Neural progenitor cell (in vitro differentiated cells): ENCODE results near the gene DPF3. TPM values are rescaled to one million over a fixed set of nuclear protein-coding genes. Genes with fewer than 3 reads are reported as not detected.

Experiments used
- DNase-seq: peaks from one replicate; pipeline ENCODE4 v3.0.0-alpha.2; 2016; ENCODE audit warnings: low spot score
- H2AFZ ChIP-seq: fragments of 200-600 bp; sonication (generic); replicated peaks from 2 replicates; pipeline ENCODE4 v1.6.1; 2016; ENCODE audit warnings: antibody characterized with exemption
- H3F3A ChIP-seq: fragments of 200-600 bp; sonication (generic); 2 replicates; pipeline ENCODE4 v1.6.1; 2016; ENCODE audit warnings: antibody characterized with exemption, low read depth
- H3K27ac ChIP-seq: fragments of 200-600 bp; sonication (generic); 2 replicates; pipeline ENCODE4 v1.5.1; 2016; ENCODE audit warnings: mild to moderate bottlenecking
- H3K27me3 ChIP-seq: fragments of 200-600 bp; sonication (generic); 2 replicates; pipeline ENCODE4 v1.6.1; 2016; ENCODE audit warnings: mild to moderate bottlenecking, moderate library complexity
- H3K36me3 ChIP-seq: fragments of 200-600 bp; sonication (generic); 2 replicates; pipeline ENCODE4 v1.5.1; 2016
- H3K4me1 ChIP-seq: fragments of 200-600 bp; sonication (generic); 2 replicates; pipeline ENCODE4 v1.6.1; 2016; ENCODE audit warnings: mixed run types
- H3K4me2 ChIP-seq: fragments of 200-600 bp; sonication (generic); 2 replicates; pipeline ENCODE4 v1.6.1; 2016
- H3K4me3 ChIP-seq: fragments of 200-600 bp; sonication (generic); 2 replicates; pipeline ENCODE4 v1.5.1; 2016
- H3K79me2 ChIP-seq: fragments of 200-600 bp; sonication (generic); 2 replicates; pipeline ENCODE4 v1.6.1; 2016; ENCODE audit warnings: low read depth
- H3K9ac ChIP-seq: fragments of 200-600 bp; sonication (generic); 2 replicates; pipeline ENCODE4 v1.6.1; 2016
- H3K9me3 ChIP-seq: fragments of 200-600 bp; sonication (generic); 2 replicates; pipeline ENCODE4 v1.5.1; 2016; ENCODE audit warnings: low read depth
- H4K20me1 ChIP-seq: fragments of 200-600 bp; sonication (generic); 2 replicates; pipeline ENCODE4 v1.6.1; 2016; ENCODE audit warnings: low read depth
- H3K27ac Mint-ChIP-seq: 3 replicates; pipeline ENCODE4 v1.8.0; 2021; ENCODE audit warnings: mixed read lengths
- H3K27me3 Mint-ChIP-seq: 2 replicates; pipeline ENCODE4 v1.8.0; 2022; ENCODE audit warnings: low read depth, mild to moderate bottlenecking, inconsistent platforms, moderate library complexity, mixed read lengths; ENCODE audit not compliant: insufficient read depth
- H3K36me3 Mint-ChIP-seq: 3 replicates; pipeline ENCODE4 v1.8.0; 2021; ENCODE audit warnings: mixed read lengths
- H3K4me1 Mint-ChIP-seq: 3 replicates; pipeline ENCODE4 v1.8.0; 2021; ENCODE audit warnings: mixed read lengths
- H3K4me3 Mint-ChIP-seq: 3 replicates; pipeline ENCODE4 v1.8.0; 2021; ENCODE audit warnings: mild to moderate bottlenecking, moderate library complexity, mixed read lengths
- H3K9me3 Mint-ChIP-seq: 3 replicates; pipeline ENCODE4 v1.8.0; 2020; ENCODE audit warnings: mixed read lengths
- CTCF ChIP-seq: fragments of 200-600 bp; sonication (generic); IDR thresholded peaks from 2 replicates; pipeline ENCODE4 v1.5.1; 2017; ENCODE audit warnings: antibody characterized with exemption, mild to moderate bottlenecking
- EZH2 ChIP-seq: fragments of 200-600 bp; sonication (generic); IDR thresholded peaks from 2 replicates; pipeline ENCODE4 v1.6.1; 2017; ENCODE audit warnings: antibody characterized with exemption, mild to moderate bottlenecking, moderate library complexity
- EZH2phosphoT487 ChIP-seq: fragments of 200-600 bp; sonication (generic); IDR thresholded peaks from 2 replicates; pipeline ENCODE4 v1.6.1; 2017; ENCODE audit warnings: antibody characterized with exemption
- total RNA-seq: library from RNA; depleted of rRNA; stranded (reverse); fragments of >200 nt; gene quantifications from 2 replicates; pipeline ENCODE4 v1.2.3, GENCODE V29; 2015; ENCODE audit warnings: low replicate concordance

The DPF3 gene
- total RNA-seq, 1 donor from 2014 or later = not detected

- Histone ChIP-seq H3K9ac (no peak overlapping the region), H3K27me3 (peaks cover 25% of the 10 kb centered on the region), H3K4me3 (no peak overlapping the region), H2AFZ (no peak overlapping the region), H3F3A (no peaks in the 10 kb centered on the region), H4K20me1 (no peaks in the 10 kb centered on the region), H3K27ac (no peak overlapping the region), H3K4me1 (no peaks in the 10 kb centered on the region), H3K9me3 (no peaks in the 10 kb centered on the region), H3K36me3 (no peaks in the 10 kb centered on the region), H3K79me2 (no peaks in the 10 kb centered on the region), H3K4me2 (no peak overlapping the region)
- no peaks in the 10 kb centered on the region for H3K9me3 Mint-ChIP-seq
- H3K27me3 Mint-ChIP-seq = peaks cover 4% of the 10 kb centered on the region
- H3K4me1 Mint-ChIP-seq = peaks cover 10% of the 10 kb centered on the region
- no peak overlapping the region for H3K27ac Mint-ChIP-seq
- peak overlapping the region; percentile 7 for H3K4me3 Mint-ChIP-seq
- H3K36me3 Mint-ChIP-seq = no peaks in the 10 kb centered on the region
- DNase-seq = no peak
- TF ChIP-seq CTCF (no peak), EZH2 (no peak), EZH2phosphoT487 (no peak)
Measured at GRCh38 chr14:72924337-72924736, 30.4 kb upstream of the DPF3 start.

GRCh38 chr14:72921396-72921795 is 27.5 kb upstream of the DPF3 start:
- DNase-seq = no peak
- Histone ChIP-seq H3K27me3 (peaks cover 32% of the 10 kb centered on the region), H3K4me2 (no peak overlapping the region), H3K9ac (no peak overlapping the region), H3K4me1 (no peaks in the 10 kb centered on the region), H3K79me2 (no peaks in the 10 kb centered on the region), H2AFZ (no peak overlapping the region), H3K4me3 (no peak overlapping the region), H3K9me3 (no peaks in the 10 kb centered on the region), H3K27ac (no peak overlapping the region), H3F3A (no peaks in the 10 kb centered on the region), H4K20me1 (no peaks in the 10 kb centered on the region), H3K36me3 (no peaks in the 10 kb centered on the region)
- H3K36me3 Mint-ChIP-seq = no peaks in the 10 kb centered on the region
- H3K27me3 Mint-ChIP-seq = peaks cover 2% of the 10 kb centered on the region
- TF ChIP-seq EZH2 (no peak), EZH2phosphoT487 (no peak), CTCF (no peak)
- H3K4me3 Mint-ChIP-seq = no peak overlapping the region
- no peaks in the 10 kb centered on the region for H3K9me3 Mint-ChIP-seq
- H3K27ac Mint-ChIP-seq = no peak overlapping the region
- H3K4me1 Mint-ChIP-seq = peaks cover 7% of the 10 kb centered on the region

GRCh38 chr14:72920008-72920407 is 26.1 kb upstream of the DPF3 start:
- no peaks in the 10 kb centered on the region for H3K9me3 ChIP-seq
- no peak for DNase-seq
- no peaks in the 10 kb centered on the region for H3K79me2 ChIP-seq
- H3K27me3 ChIP-seq = peaks cover 23% of the 10 kb centered on the region
- no peaks in the 10 kb centered on the region for H3K4me1 ChIP-seq
- no peak overlapping the region for H3K27ac ChIP-seq
- no peak for TF ChIP-seq EZH2
- no peak for TF ChIP-seq EZH2phosphoT487
- peak; percentile 40 for TF ChIP-seq CTCF
- H3K9ac ChIP-seq = no peak overlapping the region
- H3F3A ChIP-seq = no peaks in the 10 kb centered on the region
- H4K20me1 ChIP-seq = no peaks in the 10 kb centered on the region
- Mint-ChIP-seq H3K4me3 (no peak overlapping the region), H3K27ac (no peak overlapping the region), H3K36me3 (no peaks in the 10 kb centered on the region), H3K27me3 (no peaks in the 10 kb centered on the region), H3K4me1 (no peaks in the 10 kb centered on the region), H3K9me3 (no peaks in the 10 kb centered on the region)
- H3K4me3 ChIP-seq = no peak overlapping the region
- no peaks in the 10 kb centered on the region for H3K36me3 ChIP-seq
- no peak overlapping the region for H3K4me2 ChIP-seq
- no peak overlapping the region for H2AFZ ChIP-seq
